ENCODE data around the gene EIF3B.

Gene EIF3B

GRCh38 chr7:2405201-2405600 is 50.6 kb downstream of the EIF3B start:
- ChIA-PET POLR2A (ENCODE audit: low non-redundant PET) (no interaction called here), CTCF (interaction anchor here (0.6 kb wide), 1 partner anchor 57 kb away, joined by 4 read pairs; no protein-coding TSS in a partner anchor)
- no peak for TF ChIP-seq CTCF (conservative IDR thresholded peaks at IDR 0.05; ENCODE audit: low read depth)
- DNase-seq (ENCODE audit: low spot score): no peak
- H3K27ac ChIP-seq: no peak overlapping the region

GRCh38 chr7:2405601-2406345 is 51.1 kb downstream of the EIF3B start:
- no peak for DNase-seq (ENCODE audit: low spot score)
- H3K27ac ChIP-seq: no peak overlapping the region
- CTCF ChIA-PET: interaction anchor here (0.6 kb wide), 1 partner anchor 58 kb away, joined by 4 read pairs; no protein-coding TSS in a partner anchor
- no peak for TF ChIP-seq CTCF (conservative IDR thresholded peaks at IDR 0.05; ENCODE audit: low read depth)
- POLR2A ChIA-PET (ENCODE audit: low non-redundant PET): no interaction called here

- H3K27ac ChIP-seq: no peak overlapping the region
- POLR2A ChIA-PET (ENCODE audit: low non-redundant PET): no interaction called here
These were observed 55.3 kb downstream of the EIF3B start for GRCh38 chr7:2409745-2410414.

GRCh38 chr7:2411049-2411448 is 56.4 kb downstream of the EIF3B start:
- ChIA-PET POLR2A (ENCODE audit: low non-redundant PET) (no interaction called here), CTCF (no interaction called here)
- TF ChIP-seq CTCF (conservative IDR thresholded peaks at IDR 0.05; ENCODE audit: low read depth): no peak
- DNase-seq (ENCODE audit: low spot score): no peak
- H3K27ac ChIP-seq: no peak overlapping the region

More at GRCh38 chr7:2409745-2410414, 55.3 kb downstream of the EIF3B start:
- DNase-seq (ENCODE audit: low spot score): no peak
- TF ChIP-seq CTCF (conservative IDR thresholded peaks at IDR 0.05; ENCODE audit: low read depth): no peak
- CTCF ChIA-PET: no interaction called here

GRCh38 chr7:2411815-2412586 is 57.4 kb downstream of the EIF3B start:
- no peak for DNase-seq (ENCODE audit: low spot score)
- ChIA-PET POLR2A (ENCODE audit: low non-redundant PET) (no interaction called here), CTCF (interaction anchor here (0.5 to 0.6 kb wide), 3 partner anchors 15 to 441 kb away, joined by 3 to 6 read pairs (median 3); no protein-coding TSS in a partner anchor)
- no peak for TF ChIP-seq CTCF (conservative IDR thresholded peaks at IDR 0.05; ENCODE audit: low read depth)
- H3K27ac ChIP-seq: no peak overlapping the region

GRCh38 chr7:2412587-2413201 is 58.1 kb downstream of the EIF3B start:
- H3K27ac ChIP-seq: no peak overlapping the region
- CTCF ChIA-PET: interaction anchor here (0.5 kb wide), 2 partner anchors 15 to 441 kb away, joined by 3 to 6 read pairs; no protein-coding TSS in a partner anchor
- no peak for DNase-seq (ENCODE audit: low spot score)
- POLR2A ChIA-PET (ENCODE audit: low non-redundant PET): no interaction called here
- no peak for TF ChIP-seq CTCF (conservative IDR thresholded peaks at IDR 0.05; ENCODE audit: low read depth)

All from RWPE1 (cell line).